Lower leg skin (tissue), 3 donors: ENCODE data around the gene SLC6A3.

ENCODE experiments used
- CTCF ChIP-seq, 3 donors: fragments of 450-650 bp; IDR thresholded peaks; one replicate each; pipeline ENCODE4 v1.5.1; 2016; ENCODE audit warnings: antibody characterized with exemption in 3 of 3, mild to moderate bottlenecking in 3 of 3, moderate library complexity in 2 of 3
- POLR2A ChIP-seq, 2 donors: fragments of 450-650 bp; IDR thresholded peaks; one replicate each; pipeline ENCODE4 v1.6.1; 2016 to 2017; ENCODE audit warnings: antibody characterized with exemption in 2 of 2, mild to moderate bottlenecking in 1 of 2, moderate library complexity in 1 of 2

- no peak for TF ChIP-seq CTCF (IDR thresholded peaks at IDR 0.05)
- TF ChIP-seq POLR2A (IDR thresholded peaks at IDR 0.05) = no peak
These were observed 32.6 kb downstream of the SLC6A3 start for GRCh38 chr5:1412621-1413020.
